Activated CD8-positive, alpha-beta memory T cell treated with anti-CD3 and anti-CD28 coated beads, Interleukin-2, amount 10 ng/mL, durations not matched to agents 7 days and 5 days (primary cell): Measurements from ENCODE around the gene STRC. TPM values are rescaled to one million over a fixed set of nuclear protein-coding genes. Genes with fewer than 3 reads are reported as not detected.
"Not testable (repeated sequence)": the region's sequence is repeated elsewhere in the genome, so short reads cannot be mapped to it uniquely, and the experiment has no call there.

Source experiments
- ATAC-seq: fragments of 150-1000 bp; cut with Tn5 transposase; one replicate; pipeline ENCODE4 v1.10.0; 2021; ENCODE audit warnings: moderate library complexity
- CTCF ChIA-PET: fragments of 350-600 bp; sonication (Branson Sonifier 250); formaldehyde crosslinking; loops from one replicate; lab custom pipeline; 2021; ENCODE audit warnings: antibody characterized with exemption; lab: Charles Lee
- DNase-seq: peaks from one replicate; pipeline ENCODE4 v3.0.0-alpha.2; 2020
- H3K27ac Mint-ChIP-seq: one replicate; pipeline ENCODE4 v1.8.0; 2021; ENCODE audit warnings: mild to moderate bottlenecking, mixed read lengths
- H3K27me3 Mint-ChIP-seq: one replicate; pipeline ENCODE4 v1.8.0; 2021; ENCODE audit warnings: mixed read lengths
- H3K36me3 Mint-ChIP-seq: one replicate; pipeline ENCODE4 v1.8.0; 2021; ENCODE audit warnings: mild to moderate bottlenecking, mixed read lengths
- H3K4me1 Mint-ChIP-seq: one replicate; pipeline ENCODE4 v1.8.0; 2021; ENCODE audit warnings: mixed read lengths
- H3K4me3 Mint-ChIP-seq: one replicate; pipeline ENCODE4 v1.8.0; 2021; ENCODE audit warnings: mild to moderate bottlenecking, moderate library complexity, mixed read lengths
- H3K9me3 Mint-ChIP-seq: one replicate; pipeline ENCODE4 v1.8.0; 2022; ENCODE audit warnings: low read depth, mixed read lengths
- total RNA-seq, 2 experiments: library from RNA; stranded (reverse); gene quantifications; one replicate each; pipeline ENCODE4 v1.2.3, GENCODE V29; 2021

Gene STRC
- total RNA-seq, 2 experiments from 2014 or later: 0.70 to 1.1 TPM

- H3K4me3 Mint-ChIP-seq, CTCF ChIA-PET, H3K9me3 Mint-ChIP-seq, H3K36me3 Mint-ChIP-seq, H3K27ac Mint-ChIP-seq, H3K4me1 Mint-ChIP-seq, DNase-seq, ATAC-seq: not testable (repeated sequence)
- peaks cover 33% of the 10 kb centered on the region for H3K27me3 Mint-ChIP-seq
Observed at GRCh38 chr15:43600200-43600599, 18.4 kb downstream of the STRC start.

- H3K4me1 Mint-ChIP-seq, H3K27ac Mint-ChIP-seq, DNase-seq, H3K9me3 Mint-ChIP-seq, H3K36me3 Mint-ChIP-seq, ATAC-seq, H3K4me3 Mint-ChIP-seq, CTCF ChIA-PET: not testable (repeated sequence)
- peaks cover 30% of the 10 kb centered on the region for H3K27me3 Mint-ChIP-seq
Observed at GRCh38 chr15:43599131-43599530, 19.5 kb downstream of the STRC start.

- H3K4me3 Mint-ChIP-seq, DNase-seq, CTCF ChIA-PET, H3K27ac Mint-ChIP-seq, H3K4me1 Mint-ChIP-seq, H3K9me3 Mint-ChIP-seq, H3K36me3 Mint-ChIP-seq: not testable (repeated sequence)
- peaks cover 14% of the 10 kb centered on the region for H3K27me3 Mint-ChIP-seq
- ATAC-seq: peak; percentile 21
Observed at GRCh38 chr15:43593328-43594190, 25.0 kb downstream of the STRC start, which contains the start of gene CKMT1B. Gene CKMT1B, plus strand, starts transcription at chr15:43594027. Its CDS starts 192 bp downstream, at chr15:43594219.

- H3K27ac Mint-ChIP-seq, ATAC-seq, H3K4me3 Mint-ChIP-seq, CTCF ChIA-PET, H3K9me3 Mint-ChIP-seq, H3K4me1 Mint-ChIP-seq, H3K36me3 Mint-ChIP-seq, DNase-seq: not testable (repeated sequence)
- H3K27me3 Mint-ChIP-seq: peaks cover 12% of the 10 kb centered on the region
Observed at GRCh38 chr15:43592841-43593240, 25.8 kb downstream of the STRC start.

GRCh38 chr15:43589778-43590466 lies 28.7 kb downstream of the STRC start, which contains the start of gene PPIP5K1:
Gene PPIP5K1, minus strand, starts transcription at chr15:43590208. Its CDS starts 5,704 bp downstream, at chr15:43584504.
- H3K27me3 Mint-ChIP-seq, H3K27ac Mint-ChIP-seq, H3K9me3 Mint-ChIP-seq, CTCF ChIA-PET, H3K36me3 Mint-ChIP-seq, DNase-seq, H3K4me1 Mint-ChIP-seq, H3K4me3 Mint-ChIP-seq: not testable (repeated sequence)
- peak; percentile 99 for ATAC-seq

GRCh38 chr15:43574607-43575006 lies 44.0 kb downstream of the STRC start:
- DNase-seq, H3K36me3 Mint-ChIP-seq, H3K9me3 Mint-ChIP-seq, H3K4me1 Mint-ChIP-seq, H3K4me3 Mint-ChIP-seq, H3K27ac Mint-ChIP-seq, H3K27me3 Mint-ChIP-seq, ATAC-seq, CTCF ChIA-PET: not testable (repeated sequence)

- H3K9me3 Mint-ChIP-seq, H3K36me3 Mint-ChIP-seq, H3K27ac Mint-ChIP-seq, ATAC-seq, CTCF ChIA-PET, DNase-seq, H3K4me1 Mint-ChIP-seq, H3K4me3 Mint-ChIP-seq, H3K27me3 Mint-ChIP-seq: not testable (repeated sequence)
Observed at GRCh38 chr15:43566615-43567014, 52.0 kb downstream of the STRC start.

- H3K27ac Mint-ChIP-seq, H3K4me1 Mint-ChIP-seq, H3K36me3 Mint-ChIP-seq, CTCF ChIA-PET, H3K27me3 Mint-ChIP-seq, H3K9me3 Mint-ChIP-seq, DNase-seq, H3K4me3 Mint-ChIP-seq, ATAC-seq: not testable (repeated sequence)
Observed at GRCh38 chr15:43563793-43564192, 54.8 kb downstream of the STRC start.

GRCh38 chr15:43562753-43563152 lies 55.8 kb downstream of the STRC start:
- H3K4me3 Mint-ChIP-seq, ATAC-seq, H3K36me3 Mint-ChIP-seq, DNase-seq, CTCF ChIA-PET, H3K27ac Mint-ChIP-seq, H3K9me3 Mint-ChIP-seq, H3K27me3 Mint-ChIP-seq, H3K4me1 Mint-ChIP-seq: not testable (repeated sequence)

- H3K4me1 Mint-ChIP-seq: no peaks in the 10 kb centered on the region
- DNase-seq (no peak), ATAC-seq (no peak)
- no peak overlapping the region for H3K27ac Mint-ChIP-seq
- no peak overlapping the region for H3K4me3 Mint-ChIP-seq
- CTCF ChIA-PET: interaction anchor here (0.7 kb wide), 1 partner anchor 74 kb away, joined by 4 read pairs; no protein-coding TSS in a partner anchor
- H3K27me3 Mint-ChIP-seq: no peaks in the 10 kb centered on the region
- H3K36me3 Mint-ChIP-seq: peaks cover 4% of the 10 kb centered on the region
- H3K9me3 Mint-ChIP-seq: no peaks in the 10 kb centered on the region
Observed at GRCh38 chr15:43552986-43553385, 65.6 kb downstream of the STRC start.

GRCh38 chr15:43552256-43552655 lies 66.3 kb downstream of the STRC start:
- Mint-ChIP-seq H3K4me1 (no peaks in the 10 kb centered on the region), H3K27me3 (no peaks in the 10 kb centered on the region), H3K27ac (no peak overlapping the region), H3K36me3 (peaks cover 10% of the 10 kb centered on the region), H3K9me3 (no peaks in the 10 kb centered on the region), H3K4me3 (no peak overlapping the region)
- DNase-seq (no peak), ATAC-seq (no peak)
- CTCF ChIA-PET: interaction anchor here (0.7 kb wide), 1 partner anchor 73 kb away, joined by 4 read pairs; no protein-coding TSS in a partner anchor

GRCh38 chr15:43550527-43551363 lies 67.9 kb downstream of the STRC start:
- CTCF ChIA-PET: no interaction called here
- Mint-ChIP-seq H3K4me1 (no peaks in the 10 kb centered on the region), H3K36me3 (peaks cover 14% of the 10 kb centered on the region), H3K4me3 (no peak overlapping the region), H3K27me3 (no peaks in the 10 kb centered on the region), H3K9me3 (no peaks in the 10 kb centered on the region), H3K27ac (no peak overlapping the region)
- DNase-seq (no peak), ATAC-seq (no peak)
